Esophagus muscularis mucosa (tissue), 4 donors: ENCODE data around the gene MIOX. TPM values are rescaled to one million over a fixed set of nuclear protein-coding genes. Genes with fewer than 3 reads are reported as not detected.

Experiments
- DNase-seq: peaks from one replicate; pipeline ENCODE4 v3.0.0-alpha.2; 2017; ENCODE audit errors: extremely low spot score
- H3K27ac ChIP-seq, 4 donors: fragments of 200-600 bp; sonication (generic); replicated peaks in 1 of 4; 1 replicate in 3 of 4; 2 replicates in 1 of 4; pipeline ENCODE4 v1.5.1; 2016 to 2019; ENCODE audit warnings: mild to moderate bottlenecking in 1 of 4
- H3K27me3 ChIP-seq, 4 donors: fragments of 200-600 bp; sonication (generic); one replicate each; pipeline versions ENCODE4 v1.5.1 to v1.6.0; 2016 to 2019
- H3K36me3 ChIP-seq, 4 donors: fragments of 200-600 bp; sonication (generic); one replicate each; pipeline ENCODE4 v1.5.1; 2016 to 2019
- H3K4me1 ChIP-seq, 4 donors: fragments of 200-600 bp; sonication (generic); one replicate each; pipeline ENCODE4 v1.5.1; 2016 to 2019
- H3K4me3 ChIP-seq, 4 donors: fragments of 200-600 bp; sonication (generic); 1 replicate in 2 of 4; 2 replicates in 2 of 4; pipeline ENCODE4 v1.5.1; 2016 to 2019; ENCODE audit warnings: mild to moderate bottlenecking in 4 of 4, moderate library complexity in 1 of 4
- H3K9me3 ChIP-seq, 4 donors: fragments of 200-600 bp; sonication (generic); 1 replicate in 3 of 4; 2 replicates in 1 of 4; pipeline ENCODE4 v1.5.1; 2016 to 2019
- CTCF ChIP-seq, 3 experiments: fragments of 200-600 bp in 2 of 3; fragments of 450-650 bp in 1 of 3; sonication (generic) in 2 of 3; IDR thresholded peaks; one replicate each; pipeline ENCODE4 v1.5.1; 2017 to 2019; ENCODE audit warnings: antibody characterized with exemption in 3 of 3, mild to moderate bottlenecking in 2 of 3, moderate library complexity in 1 of 3
- EP300 ChIP-seq: sonication (generic); formaldehyde crosslinking; IDR thresholded peaks from one replicate; pipeline ENCODE4 v1.6.1; 2017; ENCODE audit warnings: antibody characterized with exemption
- POLR2A ChIP-seq: fragments of 450-650 bp; IDR thresholded peaks from one replicate; pipeline ENCODE4 v1.6.1; 2017; ENCODE audit warnings: antibody characterized with exemption, moderate library complexity, mild to moderate bottlenecking, low read depth
- POLR2AphosphoS5 ChIP-seq, 2 donors: sonication (generic); formaldehyde crosslinking; IDR thresholded peaks; one replicate each; pipeline ENCODE4 v1.6.1; 2017; ENCODE audit warnings: antibody characterized with exemption in 2 of 2
- WGBS: methylation state at CpG from one replicate; pipeline ENCODE4 v1.1.5; 2018; 5-methylcytosine and 5-hydroxymethylcytosine counted together
- intact Hi-C: fragments of 100-400 bp; cut with DNase I; formaldehyde crosslinking; loops from one replicate; pipeline ENCODE4 v1.15.1; 2023
- total RNA-seq, 4 donors: library from RNA; depleted of rRNA; stranded (reverse); fragments of >200 nt; gene quantifications; one replicate each; pipeline versions ENCODE4 v1.1.0 to v1.2.1, GENCODE V29; 2016

The MIOX gene
- total RNA-seq, 4 donors from 2014 or later: not detected

GRCh38 chr22:50504369-50505211 is 17.9 kb downstream of the MIOX start:
- H3K9me3 ChIP-seq: no peaks in the 10 kb centered on the region
- WGBS: 96% methylated on average over 29 of the region's 44 CpGs
- TF ChIP-seq POLR2A: no peak
- TF ChIP-seq CTCF (IDR thresholded peaks at IDR 0.05): no peak
- TF ChIP-seq POLR2AphosphoS5 (IDR thresholded peaks at IDR 0.05): no peak
- no peak for TF ChIP-seq EP300
- intact Hi-C loops: loop anchor here (5.0 kb wide), 2 partner anchors 32 to 63 kb away; no protein-coding TSS in a partner anchor
- H3K36me3 ChIP-seq: peaks cover 31 to 43% (median 40%) of the 10 kb centered on the region in 4 donors
- peaks cover 26 to 41% (median 32%) of the 10 kb centered on the region in 4 donors for H3K4me1 ChIP-seq
- H3K27me3 ChIP-seq: no peaks in the 10 kb centered on the region
- no peak overlapping the region for H3K4me3 ChIP-seq
- DNase-seq: no peak
- no peak overlapping the region for H3K27ac ChIP-seq

- Histone ChIP-seq H3K27ac (no peak overlapping the region), H3K4me3 (no peak overlapping the region), H3K4me1 (peaks cover 27 to 44% (median 35%) of the 10 kb centered on the region in 4 donors), H3K9me3 (no peaks in the 10 kb centered on the region), H3K36me3 (peaks cover 31 to 45% (median 40%) of the 10 kb centered on the region in 4 donors), H3K27me3 (no peaks in the 10 kb centered on the region)
- 90% methylated on average over 13 of the region's 14 CpGs for WGBS
- DNase-seq: no peak
- TF ChIP-seq POLR2AphosphoS5 (IDR thresholded peaks at IDR 0.05) (no peak), EP300 (no peak), POLR2A (no peak), CTCF (IDR thresholded peaks at IDR 0.05) (no peak)
- intact Hi-C loops: loop anchor here (5.0 kb wide), 2 partner anchors 33 to 62 kb away; no protein-coding TSS in a partner anchor
Observed at GRCh38 chr22:50505276-50505775, 18.7 kb downstream of the MIOX start.

GRCh38 chr22:50505776-50506610 is 19.3 kb downstream of the MIOX start:
- Histone ChIP-seq H3K36me3 (peaks cover 31 to 52% (median 40%) of the 10 kb centered on the region in 4 donors), H3K4me1 (peaks cover 27 to 44% (median 35%) of the 10 kb centered on the region in 4 donors), H3K4me3 (peak overlapping the region; percentile 73 to 98 (median 86)), H3K27me3 (no peaks in the 10 kb centered on the region), H3K9me3 (no peaks in the 10 kb centered on the region), H3K27ac (peak overlapping the region in 1 of 4 donors; percentile 83)
- DNase-seq: no peak
- TF ChIP-seq CTCF (IDR thresholded peaks at IDR 0.05): no peak
- TF ChIP-seq EP300: no peak
- intact Hi-C loops: loop anchor here (5.0 kb wide), 2 partner anchors 34 to 61 kb away; no protein-coding TSS in a partner anchor
- 83% methylated on average over 24 of the region's 41 CpGs for WGBS

- H3K36me3 ChIP-seq: peaks cover 31 to 55% (median 40%) of the 10 kb centered on the region in 4 donors
- H3K27ac ChIP-seq: peak overlapping the region; percentile 83 to 98 (median 96)
- H3K9me3 ChIP-seq: no peaks in the 10 kb centered on the region
- TF ChIP-seq POLR2A: no peak
- TF ChIP-seq CTCF (IDR thresholded peaks at IDR 0.05): no peak
- no peak for TF ChIP-seq POLR2AphosphoS5 (IDR thresholded peaks at IDR 0.05)
- no peak for TF ChIP-seq EP300
- WGBS: 28% methylated on average over 15 of the region's 21 CpGs
- H3K4me3 ChIP-seq: peak overlapping the region; percentile 73 to 98 (median 86)
- intact Hi-C loops: loop anchor here (5.0 kb wide), 2 partner anchors 35 to 60 kb away; no protein-coding TSS in a partner anchor
- H3K4me1 ChIP-seq: peaks cover 27 to 44% (median 35%) of the 10 kb centered on the region in 4 donors
- no peak for DNase-seq
- H3K27me3 ChIP-seq: no peaks in the 10 kb centered on the region
Observed at GRCh38 chr22:50506611-50507420, 20.2 kb downstream of the MIOX start.
